GM18870 (cell line): Measurements from ENCODE around the gene ZP4.

Experiments used
- ATAC-seq: cut with Tn5 transposase; IDR thresholded peaks from one replicate; pipeline ENCODE4 v1.9.1; 2021; ENCODE audit warnings: moderate library complexity; ENCODE audit not compliant: unreplicated experiment

ZP4 gene

DNA sequence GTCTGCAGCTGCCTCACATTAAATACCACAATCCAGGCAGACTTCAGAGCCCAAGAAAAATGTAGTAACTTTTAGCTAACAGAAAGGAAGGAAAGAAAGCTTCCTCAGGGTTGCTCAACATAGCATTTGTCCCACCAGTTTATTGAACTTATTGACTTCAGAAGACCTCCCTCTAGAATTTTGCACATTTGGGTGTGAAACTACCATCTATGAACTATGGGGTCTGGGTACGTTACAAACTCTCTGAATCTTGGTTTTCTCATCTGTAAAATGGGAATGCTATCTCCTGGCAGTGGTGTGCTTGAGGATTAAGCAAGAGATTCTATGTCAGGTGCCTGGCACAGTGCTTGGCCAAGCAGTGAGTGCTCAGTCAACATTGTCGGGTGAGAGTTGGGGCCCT is at the start of gene ZP4:
Gene ZP4, minus strand, starts transcription at position 101 of the 400 bp plus-strand sequence. CDS start 287 bp downstream, outside the sequence.
- no peak for ATAC-seq

GRCh38 chr1:237938553-237938952 is 47.8 kb upstream of the ZP4 start:
- no peak for ATAC-seq

DNA sequence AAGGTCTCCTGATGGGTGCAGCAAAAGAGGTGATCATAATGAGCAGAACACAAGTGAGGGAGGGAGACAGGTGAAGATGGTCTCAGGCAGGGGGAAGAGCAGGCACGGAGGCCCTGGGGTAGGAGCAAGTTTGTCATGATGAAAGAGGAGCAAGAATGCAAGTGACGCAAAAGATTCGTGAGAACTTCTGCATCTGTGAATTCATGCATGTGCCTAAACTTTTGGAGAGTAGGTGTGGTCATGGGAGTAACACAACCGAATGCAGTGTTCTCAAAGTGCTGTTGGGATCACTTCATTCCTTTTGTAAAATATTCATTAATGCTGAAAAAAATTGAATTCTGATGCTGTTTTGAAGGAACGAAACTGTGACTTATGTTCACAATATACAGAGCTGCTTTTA is 47.3 kb upstream of the ZP4 start:
- ATAC-seq = no peak

GRCh38 chr1:237932816-237933215 is 42.1 kb upstream of the ZP4 start:
- no peak for ATAC-seq

DNA sequence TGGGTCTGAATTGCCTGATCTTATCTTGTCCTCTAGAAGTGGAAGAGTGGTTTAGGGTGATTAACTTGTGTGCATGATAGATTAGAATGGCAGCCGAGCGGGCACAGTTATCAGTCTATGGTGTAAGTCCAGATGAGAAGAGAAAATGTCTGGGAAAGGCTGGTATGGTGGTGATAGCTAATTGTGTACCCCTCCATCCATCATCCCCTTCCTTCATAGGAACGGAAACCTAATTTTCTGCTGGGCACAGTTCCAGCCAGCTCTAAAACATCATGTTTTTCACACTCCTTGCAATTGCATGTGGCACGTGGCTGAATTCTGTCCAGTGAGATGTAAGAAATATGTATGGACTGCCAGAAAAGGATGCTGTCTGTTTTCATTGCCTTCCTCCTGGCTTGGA is 40.9 kb upstream of the ZP4 start:
- no peak for ATAC-seq

- no peak for ATAC-seq
These were observed 36.5 kb upstream of the ZP4 start for GRCh38 chr1:237927198-237927597.

DNA sequence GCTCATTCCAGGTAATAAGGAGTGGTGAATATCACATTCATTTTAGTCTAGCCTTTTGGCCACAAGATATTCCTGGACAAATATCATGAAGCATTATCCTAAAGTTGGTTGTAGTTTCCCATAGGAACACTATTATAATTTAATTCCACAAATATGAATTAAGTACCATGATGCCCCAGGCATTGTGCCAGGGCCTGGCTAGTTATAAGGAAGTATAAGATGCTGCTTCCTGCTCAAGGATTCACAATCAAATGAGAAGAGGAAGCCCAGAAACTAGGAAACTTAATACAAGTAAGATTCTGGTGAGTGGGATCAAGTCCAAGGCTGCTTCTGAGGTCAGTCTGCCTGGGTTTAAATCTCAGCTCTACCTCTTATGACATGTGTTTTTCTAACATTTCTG is 30.6 kb upstream of the ZP4 start:
- no peak for ATAC-seq

- ATAC-seq = no peak
These were observed 22.6 kb upstream of the ZP4 start for GRCh38 chr1:237913345-237913744.

DNA sequence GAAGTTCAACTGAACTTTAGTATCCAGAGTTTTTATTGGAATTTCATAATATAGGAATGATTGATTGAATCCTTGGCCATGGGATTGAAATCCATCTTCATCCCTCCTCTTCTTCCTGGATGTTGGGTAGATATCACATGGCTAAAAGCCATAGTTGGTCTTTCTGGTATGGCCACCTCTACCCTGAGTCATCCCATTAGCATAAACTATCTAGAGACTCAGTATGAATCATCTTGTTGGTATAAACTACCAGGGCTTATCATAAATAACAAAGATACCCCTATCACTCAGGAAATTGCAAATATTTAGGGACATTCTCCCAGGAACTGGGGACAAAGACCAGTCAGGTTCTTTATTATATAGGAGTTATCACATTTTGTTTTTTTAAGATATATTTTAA is 21.2 kb upstream of the ZP4 start:
- ATAC-seq = no peak

GRCh38 chr1:237910834-237911233 is 20.1 kb upstream of the ZP4 start:
- ATAC-seq = no peak

GRCh38 chr1:237903961-237904360 is 13.2 kb upstream of the ZP4 start:
- ATAC-seq = no peak

GRCh38 chr1:237902960-237903743 is 12.4 kb upstream of the ZP4 start:
- ATAC-seq = no peak

- ATAC-seq = peak; percentile 65
These were observed 10.7 kb upstream of the ZP4 start for GRCh38 chr1:237901299-237901934.

- ATAC-seq = no peak
These were observed 4.9 kb upstream of the ZP4 start for GRCh38 chr1:237895630-237896029.

- no peak for ATAC-seq
These were observed 3.4 kb upstream of the ZP4 start for GRCh38 chr1:237894131-237894530.

GRCh38 chr1:237891979-237892378 is 1.3 kb upstream of the ZP4 start:
- ATAC-seq = no peak

- no peak for ATAC-seq
These were observed 544 bp upstream of the ZP4 start for GRCh38 chr1:237891266-237891665.

DNA sequence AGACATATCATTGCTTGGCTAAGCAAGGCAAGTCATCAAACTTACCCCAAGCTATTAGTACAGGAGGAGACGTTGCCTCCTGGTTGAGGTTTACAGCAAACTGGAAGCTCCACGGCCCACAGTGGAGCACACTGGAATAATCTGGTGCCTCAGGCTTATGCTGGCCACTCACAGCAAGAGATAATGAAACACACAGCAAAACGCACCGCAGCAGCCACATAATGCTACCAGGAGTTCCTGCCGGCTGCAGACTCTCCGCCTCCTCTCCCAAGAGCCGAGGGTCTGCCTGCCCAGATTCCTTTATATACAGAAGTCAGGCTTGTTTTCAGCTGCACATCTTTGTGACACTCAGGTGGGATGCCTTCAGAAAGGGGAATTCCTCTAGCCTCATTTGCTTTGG is 306 bp downstream of the ZP4 start:
- no peak for ATAC-seq

DNA sequence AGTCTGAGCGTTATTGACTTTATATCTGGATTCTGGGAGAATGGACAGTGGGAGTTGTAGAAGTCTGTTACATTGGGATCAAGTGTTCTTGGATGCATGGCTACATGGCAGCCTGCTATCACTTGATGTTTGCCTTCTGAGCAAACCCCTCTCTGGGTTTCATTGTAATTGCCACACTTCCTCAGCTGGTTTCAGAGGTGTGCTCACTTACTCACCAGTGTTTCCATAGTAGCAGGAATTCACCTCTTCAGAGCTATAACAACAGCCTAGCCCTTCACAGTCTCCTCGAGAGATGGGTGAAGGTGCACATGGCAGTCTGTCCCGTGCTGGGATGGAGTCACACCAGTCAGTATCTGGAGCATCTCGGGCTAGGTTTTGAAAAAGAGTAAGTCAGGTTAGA is 2.6 kb downstream of the ZP4 start:
- no peak for ATAC-seq

DNA sequence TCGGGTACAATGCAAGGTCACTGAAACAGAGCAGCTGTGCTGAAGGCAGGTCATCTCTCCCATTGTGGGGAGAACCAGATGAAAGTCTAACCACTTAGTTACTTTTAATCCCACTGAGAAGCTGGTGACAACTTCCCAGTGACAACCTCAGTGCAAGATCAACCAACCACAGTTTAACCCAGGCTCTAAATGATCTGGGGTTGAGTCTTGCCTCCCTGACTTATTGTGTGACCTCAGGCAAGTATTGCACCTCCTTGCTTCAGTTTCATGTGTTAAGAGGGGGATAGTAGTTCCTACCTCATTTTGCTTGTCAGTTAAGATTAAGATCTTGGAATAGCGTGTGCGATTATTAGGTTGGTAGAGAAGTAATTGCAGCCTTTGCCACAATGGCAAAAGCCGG is 3.2 kb downstream of the ZP4 start:
- ATAC-seq = no peak

DNA sequence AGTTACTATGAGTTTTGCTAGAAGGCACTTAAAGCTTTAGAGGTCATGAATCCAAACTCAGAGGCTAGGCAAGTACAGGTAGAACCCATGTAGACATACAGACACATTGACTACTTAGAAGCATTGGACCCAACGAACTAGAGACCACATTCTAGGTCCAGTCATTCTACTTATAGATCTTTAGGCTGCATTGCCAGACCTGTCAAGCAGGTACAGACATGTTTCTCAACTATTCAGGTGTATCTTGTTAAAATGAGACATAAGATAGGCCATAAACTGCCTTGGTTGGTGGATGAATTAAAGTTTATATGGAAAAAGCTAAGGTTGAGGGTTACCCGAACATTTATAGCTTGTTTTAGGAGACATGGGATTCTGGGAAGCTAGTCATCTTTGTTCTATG is 6.5 kb downstream of the ZP4 start:
- no peak for ATAC-seq

GRCh38 chr1:237879195-237879594 is 11.5 kb downstream of the ZP4 start:
- ATAC-seq = peak; percentile 83

- ATAC-seq = no peak
These were observed 12.3 kb downstream of the ZP4 start for GRCh38 chr1:237878406-237878805.
